Progenitor cell of endocrine pancreas (in vitro differentiated cells): ENCODE data around the gene PTPA. TPM values are rescaled to one million over a fixed set of nuclear protein-coding genes. Genes with fewer than 3 reads are reported as not detected.
"Not testable (repeated sequence)": the region's sequence is repeated elsewhere in the genome, so short reads cannot be mapped to it uniquely, and the experiment has no call there.

Experiments used
- DNase-seq: peaks from one replicate; pipeline ENCODE4 v3.0.0; 2021; ENCODE audit warnings: low spot score; ENCODE audit not compliant: unreplicated experiment
- H3K27ac Mint-ChIP-seq: 2 replicates; pipeline ENCODE4 v1.8.0; 2021; ENCODE audit warnings: mild to moderate bottlenecking, moderate library complexity, mixed read lengths
- H3K27me3 Mint-ChIP-seq: 2 replicates; pipeline ENCODE4 v1.8.0; 2021; ENCODE audit warnings: mixed read lengths
- H3K36me3 Mint-ChIP-seq: 2 replicates; pipeline ENCODE4 v1.8.0; 2022; ENCODE audit warnings: mixed read lengths; ENCODE audit not compliant: insufficient read depth
- H3K4me1 Mint-ChIP-seq: 2 replicates; pipeline ENCODE4 v1.8.0; 2021; ENCODE audit warnings: low read depth, mixed read lengths
- H3K4me3 Mint-ChIP-seq: 2 replicates; pipeline ENCODE4 v1.8.0; 2021; ENCODE audit warnings: low read depth, mild to moderate bottlenecking, moderate library complexity, mixed read lengths
- H3K9me3 Mint-ChIP-seq: 2 replicates; pipeline ENCODE4 v1.8.0; 2021; ENCODE audit warnings: low read depth, mixed read lengths
- total RNA-seq: library from RNA; stranded (reverse); gene quantifications from 2 replicates; pipeline ENCODE4 v1.2.1, GENCODE V29; 2021
- TF ChIP-seq, protein P1 (sequence below): fragments of 200-600 bp; sonication (generic); IDR thresholded peaks from one replicate; pipeline ENCODE4 v1.5.0; 2021; ENCODE audit warnings: antibody characterized with exemption, mild to moderate bottlenecking; ENCODE audit not compliant: unreplicated experiment

Gene PTPA
- total RNA-seq, 1 donor from 2014 or later: 145 TPM

DNA sequence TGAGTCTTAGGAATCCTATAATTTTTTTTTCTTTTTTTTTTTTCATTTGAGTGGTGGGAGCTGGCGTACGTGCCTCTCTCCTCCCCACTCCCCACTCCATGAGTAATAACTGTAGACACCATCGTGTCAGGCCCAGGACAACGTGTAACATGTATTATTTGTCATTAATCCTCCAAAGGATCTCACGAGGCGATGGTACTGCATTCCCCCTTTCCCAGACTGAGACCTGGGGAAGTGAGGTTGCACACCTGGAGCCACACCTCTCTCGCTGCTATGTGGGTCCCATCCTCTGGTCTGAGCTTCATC, 73.0 kb downstream of the PTPA start:
- TF ChIP-seq, protein P1, sequence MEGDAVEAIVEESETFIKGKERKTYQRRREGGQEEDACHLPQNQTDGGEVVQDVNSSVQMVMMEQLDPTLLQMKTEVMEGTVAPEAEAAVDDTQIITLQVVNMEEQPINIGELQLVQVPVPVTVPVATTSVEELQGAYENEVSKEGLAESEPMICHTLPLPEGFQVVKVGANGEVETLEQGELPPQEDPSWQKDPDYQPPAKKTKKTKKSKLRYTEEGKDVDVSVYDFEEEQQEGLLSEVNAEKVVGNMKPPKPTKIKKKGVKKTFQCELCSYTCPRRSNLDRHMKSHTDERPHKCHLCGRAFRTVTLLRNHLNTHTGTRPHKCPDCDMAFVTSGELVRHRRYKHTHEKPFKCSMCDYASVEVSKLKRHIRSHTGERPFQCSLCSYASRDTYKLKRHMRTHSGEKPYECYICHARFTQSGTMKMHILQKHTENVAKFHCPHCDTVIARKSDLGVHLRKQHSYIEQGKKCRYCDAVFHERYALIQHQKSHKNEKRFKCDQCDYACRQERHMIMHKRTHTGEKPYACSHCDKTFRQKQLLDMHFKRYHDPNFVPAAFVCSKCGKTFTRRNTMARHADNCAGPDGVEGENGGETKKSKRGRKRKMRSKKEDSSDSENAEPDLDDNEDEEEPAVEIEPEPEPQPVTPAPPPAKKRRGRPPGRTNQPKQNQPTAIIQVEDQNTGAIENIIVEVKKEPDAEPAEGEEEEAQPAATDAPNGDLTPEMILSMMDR: no peak
- Mint-ChIP-seq H3K27me3 (no peaks in the 10 kb centered on the region), H3K4me1 (peaks cover 40% of the 10 kb centered on the region), H3K27ac (peak overlapping the region; percentile 84), H3K4me3 (no peak overlapping the region), H3K9me3 (peaks cover 3% of the 10 kb centered on the region), H3K36me3 (no peaks in the 10 kb centered on the region)
- DNase-seq: no peak

DNA sequence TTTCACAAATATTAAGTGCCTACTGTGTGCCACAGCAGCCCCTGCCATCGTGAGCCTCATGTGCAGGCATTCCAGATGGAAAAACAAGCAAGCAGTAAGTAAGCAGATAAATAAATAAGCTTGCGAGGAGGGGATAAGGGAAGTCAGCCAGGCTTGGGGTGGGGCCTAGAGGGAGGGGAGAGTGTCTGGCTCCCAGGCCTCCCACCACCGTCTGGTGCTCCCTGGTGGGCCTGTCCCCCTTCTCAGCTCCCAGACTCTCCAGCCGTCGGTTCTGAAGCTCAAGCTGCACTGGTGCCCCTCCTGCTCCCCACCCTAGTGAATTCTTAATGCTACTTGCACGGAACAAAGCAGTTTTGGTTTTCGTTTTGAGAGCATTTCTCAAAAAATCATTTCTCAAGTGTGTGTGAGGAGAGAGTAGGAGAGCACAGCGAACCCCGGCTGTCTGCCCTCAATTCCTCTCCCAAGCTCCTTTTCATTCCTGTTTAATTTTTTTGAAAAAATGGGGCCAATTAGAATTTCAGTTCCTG, 73.4 kb downstream of the PTPA start:
- H3K9me3 Mint-ChIP-seq: peaks cover 3% of the 10 kb centered on the region
- no peaks in the 10 kb centered on the region for H3K36me3 Mint-ChIP-seq

DNA sequence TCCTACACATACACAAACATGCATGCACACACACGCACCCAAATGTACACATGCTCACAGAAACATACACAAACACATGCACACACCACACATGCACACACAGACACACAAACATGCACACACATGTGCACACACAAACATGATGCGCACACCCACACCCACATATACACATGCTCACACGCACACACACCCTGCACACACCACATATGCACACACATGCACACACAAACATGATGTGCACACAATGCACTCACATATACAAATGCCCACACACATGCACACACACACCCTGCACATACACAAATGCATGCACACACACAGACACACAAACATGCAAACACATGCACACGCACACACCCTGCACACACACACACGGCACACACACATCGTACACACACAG, 74.2 kb downstream of the PTPA start:
- Mint-ChIP-seq H3K4me1 (peaks cover 34% of the 10 kb centered on the region), H3K4me3 (no peak overlapping the region), H3K27me3 (no peaks in the 10 kb centered on the region), H3K27ac (no peak overlapping the region), H3K36me3 (no peaks in the 10 kb centered on the region), H3K9me3 (peaks cover 3% of the 10 kb centered on the region)
- TF ChIP-seq, protein P1: no peak
- no peak for DNase-seq

More for the DNA sequence above, 73.4 kb downstream of the PTPA start:
- no peak for DNase-seq
- H3K4me1 Mint-ChIP-seq: peaks cover 38% of the 10 kb centered on the region
- no peaks in the 10 kb centered on the region for H3K27me3 Mint-ChIP-seq
- TF ChIP-seq, protein P1: no peak
- H3K27ac Mint-ChIP-seq: no peak overlapping the region
- no peak overlapping the region for H3K4me3 Mint-ChIP-seq

DNA sequence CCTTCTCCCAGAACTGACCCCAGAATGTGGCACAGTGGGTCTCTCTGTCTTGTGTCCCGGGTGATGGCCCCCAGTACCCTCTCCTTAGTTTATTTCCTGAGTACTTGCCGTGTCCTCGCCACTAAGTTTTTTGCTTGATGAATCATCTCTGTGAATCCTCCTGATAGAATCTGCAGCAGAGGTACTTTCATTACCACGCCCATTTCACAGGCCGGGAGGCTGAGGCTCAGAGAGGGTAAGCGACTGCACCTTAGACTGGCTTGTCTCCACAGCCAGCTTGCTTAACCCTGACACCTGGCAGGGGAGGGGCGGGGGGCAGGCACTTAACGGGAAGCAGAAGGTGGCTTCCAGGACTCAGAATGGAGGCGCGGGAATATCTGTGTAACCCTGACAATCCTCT, 74.8 kb downstream of the PTPA start:
- Mint-ChIP-seq H3K36me3 (no peaks in the 10 kb centered on the region), H3K27ac (no peak overlapping the region), H3K27me3 (no peaks in the 10 kb centered on the region), H3K4me1 (peaks cover 31% of the 10 kb centered on the region), H3K4me3 (no peak overlapping the region), H3K9me3 (peaks cover 3% of the 10 kb centered on the region)
- TF ChIP-seq, protein P1: no peak
- no peak for DNase-seq

DNA sequence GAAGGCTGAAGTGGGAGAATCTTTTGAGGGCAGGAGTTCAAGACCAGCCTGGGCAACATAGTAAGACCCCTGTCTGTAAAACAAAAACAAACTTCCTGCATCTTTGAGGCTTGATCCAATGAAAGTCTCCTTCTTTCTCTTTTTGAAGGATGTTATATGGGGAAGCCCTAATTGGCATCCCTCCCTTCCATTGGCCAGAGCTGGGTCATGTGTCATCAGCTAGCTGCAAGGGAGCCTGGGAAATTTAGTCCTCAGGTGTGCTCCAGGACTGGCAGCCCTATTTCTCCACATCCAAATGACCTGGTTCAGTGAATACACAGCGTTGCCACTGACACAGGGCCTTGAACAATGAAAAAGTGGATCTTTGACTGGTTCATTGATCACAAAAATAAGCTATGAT, 75.8 kb downstream of the PTPA start:
- Mint-ChIP-seq H3K27me3 (no peaks in the 10 kb centered on the region), H3K4me1 (peaks cover 22% of the 10 kb centered on the region)

DNA sequence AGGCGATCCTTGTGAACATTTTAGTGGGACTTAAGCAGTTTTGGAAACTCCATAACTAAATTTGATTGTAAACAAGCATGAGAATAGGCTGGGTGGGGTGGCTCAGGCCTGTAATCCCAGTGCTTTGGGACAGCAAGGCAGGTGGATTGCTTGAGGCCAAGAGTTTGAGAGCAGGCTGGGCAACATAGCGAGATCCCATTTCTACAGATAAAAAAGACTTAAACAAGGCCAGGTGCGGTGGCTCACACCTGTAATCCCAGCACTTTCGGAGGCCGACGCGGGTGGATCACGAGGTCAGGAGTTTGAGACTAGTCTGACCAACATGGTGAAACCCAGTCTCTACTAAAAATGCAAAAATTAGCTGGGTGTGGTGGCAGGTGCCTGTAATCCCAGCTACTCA, 78.8 kb downstream of the PTPA start:
- not testable (repeated sequence) for H3K27me3 Mint-ChIP-seq, H3K4me3 Mint-ChIP-seq, H3K9me3 Mint-ChIP-seq, H3K27ac Mint-ChIP-seq, DNase-seq, H3K4me1 Mint-ChIP-seq, H3K36me3 Mint-ChIP-seq

More for the DNA sequence above, 75.8 kb downstream of the PTPA start:
- Mint-ChIP-seq H3K27ac (no peak overlapping the region), H3K4me3 (no peak overlapping the region), H3K36me3 (no peaks in the 10 kb centered on the region), H3K9me3 (peaks cover 3% of the 10 kb centered on the region)
- no peak for DNase-seq
- TF ChIP-seq, protein P1: no peak
